GM12872 (cell line): ENCODE measurements around the gene RRP12.

Experiments
- TF ChIP-seq, protein P1 (sequence below): IDR thresholded peaks from 3 replicates; pipeline ENCODE4 v1.5.1; 2011; ENCODE audit warnings: low read depth, mild to moderate bottlenecking, low read length, moderate library complexity; ENCODE audit not compliant: insufficient read depth

RRP12 gene

DNA sequence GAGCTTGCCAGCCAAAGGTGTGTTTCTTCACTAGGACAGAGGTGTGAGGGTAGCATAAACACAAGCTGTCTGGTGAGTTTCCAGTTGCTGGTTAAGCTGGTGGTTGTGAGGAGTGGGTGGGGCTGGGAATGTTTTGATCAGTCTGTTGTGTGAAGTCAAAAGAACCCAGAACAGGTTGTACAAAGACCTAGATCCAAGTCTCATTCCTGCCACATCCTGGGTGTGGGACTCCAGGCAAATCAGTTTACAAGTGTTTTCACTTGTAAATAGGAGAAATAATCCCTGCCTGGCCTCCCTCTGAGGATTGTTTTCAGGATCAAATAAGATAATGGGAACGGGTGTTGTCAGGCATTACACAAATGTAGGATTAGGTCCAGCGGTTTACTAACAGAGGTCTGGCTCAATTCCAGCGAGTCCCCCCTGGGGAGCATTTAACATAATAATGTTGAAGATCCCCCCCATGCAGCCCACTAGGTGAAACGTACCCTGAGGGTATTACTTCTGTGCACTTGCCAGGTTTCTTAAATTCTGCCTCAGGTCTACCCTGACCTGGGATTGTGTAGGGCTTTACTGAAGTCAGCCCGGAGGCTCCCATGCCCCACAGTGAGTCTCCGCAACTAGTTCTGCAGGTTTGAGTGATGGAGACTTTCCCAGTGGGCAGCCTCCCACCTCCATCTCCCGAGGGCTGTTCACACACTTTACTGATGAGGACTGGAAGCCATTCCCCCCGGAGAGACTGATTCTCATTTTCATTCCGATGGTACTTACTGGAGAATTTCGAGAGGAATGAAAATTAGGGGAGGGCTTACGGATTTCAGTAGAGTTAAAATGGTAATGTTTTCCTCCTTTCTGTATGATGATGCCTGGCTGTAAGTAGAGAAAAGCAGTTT, 64.0 kb downstream of the RRP12 start:
- TF ChIP-seq, protein P1, sequence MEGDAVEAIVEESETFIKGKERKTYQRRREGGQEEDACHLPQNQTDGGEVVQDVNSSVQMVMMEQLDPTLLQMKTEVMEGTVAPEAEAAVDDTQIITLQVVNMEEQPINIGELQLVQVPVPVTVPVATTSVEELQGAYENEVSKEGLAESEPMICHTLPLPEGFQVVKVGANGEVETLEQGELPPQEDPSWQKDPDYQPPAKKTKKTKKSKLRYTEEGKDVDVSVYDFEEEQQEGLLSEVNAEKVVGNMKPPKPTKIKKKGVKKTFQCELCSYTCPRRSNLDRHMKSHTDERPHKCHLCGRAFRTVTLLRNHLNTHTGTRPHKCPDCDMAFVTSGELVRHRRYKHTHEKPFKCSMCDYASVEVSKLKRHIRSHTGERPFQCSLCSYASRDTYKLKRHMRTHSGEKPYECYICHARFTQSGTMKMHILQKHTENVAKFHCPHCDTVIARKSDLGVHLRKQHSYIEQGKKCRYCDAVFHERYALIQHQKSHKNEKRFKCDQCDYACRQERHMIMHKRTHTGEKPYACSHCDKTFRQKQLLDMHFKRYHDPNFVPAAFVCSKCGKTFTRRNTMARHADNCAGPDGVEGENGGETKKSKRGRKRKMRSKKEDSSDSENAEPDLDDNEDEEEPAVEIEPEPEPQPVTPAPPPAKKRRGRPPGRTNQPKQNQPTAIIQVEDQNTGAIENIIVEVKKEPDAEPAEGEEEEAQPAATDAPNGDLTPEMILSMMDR: no peak

DNA sequence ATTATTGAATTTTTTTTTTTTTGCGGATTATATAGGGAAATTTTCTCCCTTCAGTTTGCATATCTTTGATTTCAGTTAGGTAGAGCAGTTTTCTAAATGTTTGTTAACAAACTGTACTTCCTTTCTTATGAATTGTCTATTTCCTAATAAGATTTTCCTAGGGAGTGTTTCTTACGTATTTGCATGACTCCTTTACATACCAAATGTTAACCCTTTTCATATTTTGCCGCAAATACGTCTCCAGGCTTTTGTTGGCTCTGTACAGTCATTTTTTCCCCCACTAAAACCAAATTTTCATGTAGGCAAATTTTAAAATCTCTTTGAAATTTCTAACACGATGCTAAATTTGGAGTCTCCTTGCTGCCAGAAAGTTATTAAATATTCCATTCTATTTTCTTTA, 64.7 kb downstream of the RRP12 start:
- TF ChIP-seq, protein P1: no peak

DNA sequence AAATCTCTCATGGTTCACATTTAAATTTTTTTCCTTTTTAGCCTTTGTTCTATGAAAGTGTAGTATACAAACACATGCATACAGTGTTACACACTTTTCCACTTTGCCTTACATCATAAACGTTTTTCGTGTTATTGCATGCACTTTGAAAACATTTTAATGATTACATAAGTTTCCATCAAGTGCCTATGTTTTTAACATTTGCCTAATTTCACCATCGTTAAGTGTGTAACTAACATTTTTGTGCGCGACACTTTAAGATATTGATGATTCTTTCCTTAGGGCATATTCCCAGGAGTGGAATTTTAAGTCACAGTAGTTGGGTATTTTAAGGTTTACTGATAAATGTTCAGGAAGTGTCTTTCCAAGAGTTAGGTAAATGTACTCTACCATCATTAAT, 65.1 kb downstream of the RRP12 start:
- TF ChIP-seq, protein P1: no peak

DNA sequence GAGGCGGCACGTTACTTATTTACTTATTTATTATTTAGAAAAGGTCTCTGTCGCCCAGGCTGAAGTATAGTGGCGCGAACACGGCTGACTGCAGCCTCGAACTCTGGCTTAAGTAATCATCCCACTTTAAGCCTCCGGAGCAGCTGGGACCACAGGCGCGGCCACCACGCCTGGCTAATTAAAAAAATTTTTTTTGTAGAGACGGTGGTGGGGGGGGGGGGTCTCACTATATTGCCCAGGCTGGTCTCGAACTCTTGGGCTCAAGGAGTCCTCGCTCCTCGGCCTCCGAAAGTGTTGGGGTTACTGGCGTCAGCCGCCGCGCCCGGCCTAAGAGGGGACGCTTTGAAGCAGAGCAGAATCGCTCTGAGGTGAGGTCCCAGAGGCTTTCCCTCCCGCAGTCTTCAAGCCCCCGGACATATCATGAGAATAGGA, 65.9 kb downstream of the RRP12 start:
- TF ChIP-seq, protein P1: no peak

DNA sequence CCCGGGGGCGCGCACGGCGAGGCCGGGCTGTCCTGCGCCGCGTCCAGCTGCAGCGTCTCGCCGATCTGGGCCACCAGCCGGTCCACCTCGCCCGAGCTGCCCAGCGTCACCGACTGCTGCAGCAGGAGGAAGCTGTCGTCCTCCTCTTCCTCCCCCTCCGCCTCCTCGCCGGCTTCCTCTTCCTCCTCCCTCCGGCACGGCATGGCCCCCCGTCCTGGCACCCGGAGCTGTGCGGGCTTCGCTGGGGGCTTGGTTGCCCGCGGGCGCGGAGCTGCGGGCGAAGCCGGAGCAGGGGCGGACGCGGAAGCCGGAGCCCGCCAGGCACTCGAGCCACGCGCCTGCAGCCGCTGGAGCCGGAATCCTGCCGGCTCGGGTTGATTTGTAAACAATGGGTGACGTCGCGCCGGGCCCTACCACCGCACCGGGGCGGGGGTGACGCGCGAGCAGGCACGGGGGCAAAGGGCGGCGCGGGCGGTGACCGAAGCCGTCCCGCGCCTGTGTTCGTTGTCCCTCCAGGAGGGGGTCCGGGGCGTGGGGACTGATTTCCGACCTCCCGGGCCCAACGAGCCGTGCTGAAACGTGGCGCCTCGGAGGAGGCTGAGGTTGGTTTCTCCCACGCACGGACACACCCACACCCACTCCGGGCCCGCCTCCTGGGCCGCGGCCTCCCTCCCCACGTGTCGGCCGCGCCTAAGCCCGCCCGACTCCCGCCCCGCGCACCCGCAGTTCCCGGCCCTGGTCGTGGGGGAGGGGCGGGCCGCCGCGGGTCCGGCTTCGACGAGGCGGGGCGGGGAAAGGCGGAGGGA, 66.6 kb downstream of the RRP12 start, which contains the start of gene FRAT2:
Gene FRAT2, minus strand, starts transcription at position 360 of the 806 bp plus-strand sequence. Its CDS starts 157 bp downstream, at position 203.
- TF ChIP-seq, protein P1: no peak

DNA sequence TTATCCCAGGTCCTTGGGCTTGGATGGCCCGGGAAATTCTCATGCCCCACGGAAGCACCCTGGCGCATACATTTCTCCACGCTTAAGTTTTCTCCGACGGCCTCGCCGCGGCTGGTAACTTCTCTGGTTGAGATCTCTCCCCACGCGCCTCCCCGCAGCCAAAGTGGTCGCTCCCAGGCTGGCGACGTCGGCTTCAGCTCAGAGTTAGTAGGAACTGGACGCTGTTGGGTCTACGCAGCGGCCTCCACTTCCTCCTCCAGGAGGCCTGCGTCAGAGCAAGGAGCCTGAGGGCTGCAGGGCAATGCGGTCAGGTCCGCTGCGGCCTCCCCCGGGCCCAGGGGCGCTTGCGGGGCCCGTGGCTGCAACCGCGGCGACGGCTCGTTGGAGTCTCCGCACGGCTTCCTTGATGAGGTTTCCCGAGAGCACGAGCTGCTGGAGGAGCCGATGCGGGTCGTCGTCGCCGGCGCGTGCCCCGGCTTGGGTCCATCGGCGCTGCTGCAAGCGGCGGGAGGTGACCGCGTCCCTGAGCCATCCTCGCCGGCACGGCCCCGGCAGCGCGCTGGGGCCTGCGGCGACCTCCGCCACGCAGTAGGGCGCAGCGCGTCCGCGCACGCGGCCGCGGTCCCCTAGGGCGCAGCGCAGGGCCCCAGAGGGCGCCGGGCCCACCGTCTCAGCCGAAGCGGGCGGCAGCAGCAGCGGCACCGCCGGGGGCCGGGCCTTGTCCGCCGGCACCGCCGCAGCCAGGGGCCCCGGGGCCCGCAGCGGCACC, 67.4 kb downstream of the RRP12 start:
- TF ChIP-seq, protein P1: no peak

DNA sequence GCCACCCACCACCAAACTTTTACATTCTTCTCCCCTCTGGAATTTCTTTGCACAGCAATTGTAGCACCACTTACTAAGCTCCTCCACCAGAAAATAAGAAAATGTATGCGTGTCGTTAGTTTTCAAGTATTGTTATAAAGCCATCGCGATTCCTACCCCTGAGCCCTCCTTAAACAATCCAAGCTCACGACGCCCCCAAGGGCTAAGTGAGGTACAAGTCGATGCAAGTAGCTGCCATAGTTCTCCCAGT, 67.9 kb downstream of the RRP12 start:
- TF ChIP-seq, protein P1: peak; percentile 6; the same call in 1 of the 3 replicates
